K562 (cell line): ENCODE measurements around the gene TXNRD3. TPM values are rescaled to one million over a fixed set of nuclear protein-coding genes. Genes with fewer than 3 reads are reported as not detected.
A peak's percentile ranks its signal among the peaks of the same experiment; 100 is the strongest.

ENCODE experiments used
- ATAC-seq: fragments of 200-7000 bp; cut with Tn5 transposase; 3 replicates; pipeline ENCODE4 v1.9.1; 2020; ENCODE audit warnings: moderate library complexity
- BruUV-seq: library from RNA; stranded (reverse); fragments of 400-500 nt; replicated peaks from 2 replicates; lab custom pipeline; 2021; lab: Mats Ljungman, UMichigan
- CTCF ChIA-PET: fragments of 300-600 bp; formaldehyde crosslinking; extraction: SDS; loops from one replicate; lab custom pipeline; 2021; ENCODE audit warnings: low intra/inter-chr PET ratio; lab: Yijun Ruan, JAX
- POLR2A ChIA-PET: fragments of 300-600, 350-650 bp; sonication (Branson Sonifier 250); formaldehyde crosslinking; extraction: SDS; loops from one replicate; lab custom pipeline; 2021; ENCODE audit warnings: antibody characterized with exemption, inconsistent platforms; lab: Yijun Ruan, JAX
- DNase-seq, 4 experiments: peaks; one replicate each; pipeline versions ENCODE4 v3.0.0 to v3.0.0-alpha.2; 2011 to 2018; ENCODE audit warnings: low spot score in 3 of 4, mixed read lengths in 3 of 4; ENCODE audit errors: extremely low read depth in 1 of 4
- FAIRE-seq: peaks from 2 replicates; lab custom pipeline; 2011; peaks lifted over from hg19 to GRCh38; lab: Jason Lieb, UNC
- H2AFZ ChIP-seq: 2 replicates; pipeline ENCODE4 v1.6.0; 2011; ENCODE audit warnings: low read depth, low read length, control low read depth, inconsistent platforms
- H3K27ac ChIP-seq: fragments of 200-600 bp; 3 replicates; pipeline ENCODE4 v1.8.0; 2011; ENCODE audit warnings: low read depth, mild to moderate bottlenecking, control low read depth, inconsistent platforms, low read length, moderate library complexity, mixed read lengths; ENCODE audit errors: extremely low read depth
- H3K27me3 ChIP-seq, 2 experiments: fragments of 300-600 bp in 1 of 2; 2 replicates in 1 of 2; 3 replicates in 1 of 2; pipeline versions ENCODE4 v1.6.0 to v1.8.0; 2011; ENCODE audit warnings: inconsistent platforms in 2 of 2, low read length in 2 of 2, mild to moderate bottlenecking in 1 of 2, mixed read lengths in 1 of 2, moderate library complexity in 1 of 2; ENCODE audit not compliant: control insufficient read depth in 2 of 2, insufficient read depth in 2 of 2
- H3K36me3 ChIP-seq: fragments of 300-600 bp; 3 replicates; pipeline ENCODE4 v1.8.0; 2011; ENCODE audit warnings: mild to moderate bottlenecking, low read length, inconsistent platforms; ENCODE audit not compliant: control insufficient read depth, insufficient read depth
- H3K4me1 ChIP-seq, 2 experiments: fragments of 200-600 bp in 1 of 2; replicated peaks in 1 of 2; 2 replicates in 1 of 2; 3 replicates in 1 of 2; pipeline versions ENCODE4 v1.5.1 to v1.8.0; 2011; ENCODE audit warnings: inconsistent platforms in 2 of 2, low read length in 2 of 2, mild to moderate bottlenecking in 1 of 2, mixed read lengths in 1 of 2, moderate library complexity in 1 of 2; ENCODE audit not compliant: control insufficient read depth in 2 of 2, insufficient read depth in 2 of 2
- H3K4me2 ChIP-seq: 2 replicates; pipeline ENCODE4 v1.6.1; 2011; ENCODE audit warnings: low read length, control low read depth, inconsistent platforms, mixed read lengths; ENCODE audit not compliant: insufficient read depth
- H3K4me3 ChIP-seq: fragments of 200-600 bp; sonication (generic), shearing (Covaris generic); 2 replicates; pipeline ENCODE4 v1.5.1; 2016; ENCODE audit warnings: control low read depth, inconsistent platforms
- H3K79me2 ChIP-seq: fragments of 200-600 bp; 3 replicates; pipeline ENCODE4 v1.8.0; 2011; ENCODE audit warnings: low read length, inconsistent platforms; ENCODE audit not compliant: control insufficient read depth, insufficient read depth
- H3K9ac ChIP-seq, 2 experiments: 2 replicates each; pipeline versions ENCODE4 v1.6.0 to v1.6.1; 2011; ENCODE audit warnings: low read depth in 2 of 2, low read length in 2 of 2, control low read depth in 1 of 2, inconsistent platforms in 1 of 2, mild to moderate bottlenecking in 1 of 2, mixed read lengths in 1 of 2; ENCODE audit not compliant: insufficient read depth in 1 of 2
- H3K9me1 ChIP-seq: one replicate; pipeline ENCODE4 v1.6.0; 2011; ENCODE audit warnings: inconsistent platforms, mild to moderate bottlenecking, low read length, moderate library complexity; ENCODE audit not compliant: control insufficient read depth, insufficient read depth
- H3K9me3 ChIP-seq: replicated peaks from 2 replicates; pipeline ENCODE4 v1.5.1; 2011; ENCODE audit warnings: low read depth, low read length, inconsistent platforms; ENCODE audit not compliant: control insufficient read depth, insufficient read depth
- H4K20me1 ChIP-seq: replicated peaks from 2 replicates; pipeline ENCODE4 v1.6.1; 2011; ENCODE audit warnings: low read length, inconsistent platforms, mixed read lengths; ENCODE audit not compliant: control insufficient read depth, insufficient read depth
- CTCF ChIP-seq, 3 experiments: IDR thresholded peaks in 2 of 3; conservative IDR thresholded peaks in 1 of 3; 2 replicates each; pipeline ENCODE4 v1.5.1; 2011 to 2012; ENCODE audit warnings: low read length in 3 of 3, mild to moderate bottlenecking in 3 of 3, control low read depth in 2 of 3, improper control_type of control experiment in 1 of 3, inconsistent platforms in 1 of 3, low read depth in 1 of 3, mixed read lengths in 1 of 3, moderate library complexity in 1 of 3; ENCODE audit not compliant: insufficient read depth in 2 of 3
- NFXL1 ChIP-seq: fragments of 450-650 bp; formaldehyde crosslinking; IDR thresholded peaks from 2 replicates; pipeline ENCODE4 v1.4.0; 2021; ENCODE audit warnings: mild to moderate bottlenecking
- WGBS: fragments of 100-300 bp; shearing (Covaris generic); methylation state at CpG from one replicate; pipeline ENCODE4 v1.1.6; 2016; ENCODE audit warnings: low coverage, mixed read lengths; ENCODE audit not compliant: insufficient coverage; ENCODE audit errors: missing lambda C conversion rate; 5-methylcytosine and 5-hydroxymethylcytosine counted together
- in situ Hi-C: fragments of 300-500 bp; cut with MboI; formaldehyde crosslinking; loops from 4 replicates; pipeline ENCODE4 v1.15.0; 2018; ENCODE audit warnings: inconsistent platforms, mixed read lengths
- intact Hi-C: fragments of 100-400 bp; cut with micrococcal nuclease; formaldehyde crosslinking; loops from 2 replicates; pipeline ENCODE4 v1.14.2; 2022
- polyA plus RNA-seq, 8 experiments: library from polyadenylated mRNA; depleted of rRNA in 4 of 8; stranded (reverse) in 5 of 8; unstranded in 3 of 8; fragments of >200 nt; fragmentation: Nextera tagmentation in 2 of 8; fragmentation: Illumina TruSeq in 1 of 8; extraction: Ambion mirVana in 2 of 8; extraction: Trizol in 1 of 8; gene quantifications; 2 replicates each; pipeline versions ENCODE4 v1.2.1 to v1.2.3, GENCODE V29; 2011 to 2014; ENCODE audit warnings: inconsistent platforms in 1 of 8, missing spikeins in 1 of 8
- total RNA-seq, 7 experiments: library from RNA; depleted of rRNA in 6 of 7; stranded (reverse); fragments of >200 nt in 6 of 7; fragmentation: Illumina TruSeq in 2 of 7; extraction: Trizol in 2 of 7; gene quantifications; 2 replicates each; pipeline versions ENCODE4 v1.2.1 to v1.2.3, GENCODE V29; 2011 to 2021; ENCODE audit warnings: low replicate concordance in 1 of 7

Gene TXNRD3
- total and polyA plus RNA-seq, 9 of the 15 experiments (the other 6 are each of a cell fraction or from before 2014, with no cell fraction given): 0.96 to 2.3 (median 1.7) TPM

GRCh38 chr3:126659915-126660886, 5.3 kb upstream of the TXNRD3 start:
- no peak overlapping the region for H2AFZ ChIP-seq
- CTCF ChIA-PET: no interaction called here

More at GRCh38 chr3:126659915-126660886, 5.3 kb upstream of the TXNRD3 start:
- BruUV-seq: no TSS peak
- no peaks in the 10 kb centered on the region for H3K79me2 ChIP-seq
- no peaks in the 10 kb centered on the region for H4K20me1 ChIP-seq
- WGBS: 2% methylated on average over 16 of the region's 19 CpGs
- H3K4me3 ChIP-seq: no peak overlapping the region
- intact Hi-C loops (loop anchor here (10.0 kb wide), 1 partner anchor 135 kb away; the partner anchor contains the start of gene CHST13), in situ Hi-C loops (no loop called here)
- no peak overlapping the region for H3K9ac ChIP-seq
- ATAC-seq: peak; percentile 58; the same call in 2 of the 3 replicates
- no peak overlapping the region for H3K27ac ChIP-seq
- TF ChIP-seq CTCF (IDR thresholded peaks at IDR 0.05 in 2 of 3, conservative IDR thresholded peaks at IDR 0.05 in 1 of 3; ENCODE audit: insufficient read depth in 2 of 3, low read depth in 1 of 3, low read length in 3 of 3) (peak; percentile 8 to 26 (median 11); a peak in 1 of 6 replicates), NFXL1 (CRISPR knock-in tag) (no peak)
- POLR2A ChIA-PET: interaction anchor here (0.5 to 0.9 kb wide), 3 partner anchors 77 to 328 kb away, joined by 4 read pairs; no protein-coding TSS in a partner anchor
- no peaks in the 10 kb centered on the region for H3K9me3 ChIP-seq
- H3K4me1 ChIP-seq: no peaks in the 10 kb centered on the region
- no peaks in the 10 kb centered on the region for H3K9me1 ChIP-seq
- H3K27me3 ChIP-seq: peaks cover 0 to 49% of the 10 kb centered on the region in 2 experiments; a peak in 2 of 5 replicates
- no peak overlapping the region for H3K4me2 ChIP-seq
- H3K36me3 ChIP-seq: no peaks in the 10 kb centered on the region
- DNase-seq: no peak
- no peak for FAIRE-seq
